DMS153 treated with DMSO at 0.1 percent for 48 hours (cell line): ENCODE results near the gene DPF3.

ENCODE experiments used
- DNase-seq: peaks from one replicate; lab custom pipeline; 2025; ENCODE audit not compliant: unreplicated experiment; lab: John Stamatoyannopoulos, UW

The DPF3 gene

DNA sequence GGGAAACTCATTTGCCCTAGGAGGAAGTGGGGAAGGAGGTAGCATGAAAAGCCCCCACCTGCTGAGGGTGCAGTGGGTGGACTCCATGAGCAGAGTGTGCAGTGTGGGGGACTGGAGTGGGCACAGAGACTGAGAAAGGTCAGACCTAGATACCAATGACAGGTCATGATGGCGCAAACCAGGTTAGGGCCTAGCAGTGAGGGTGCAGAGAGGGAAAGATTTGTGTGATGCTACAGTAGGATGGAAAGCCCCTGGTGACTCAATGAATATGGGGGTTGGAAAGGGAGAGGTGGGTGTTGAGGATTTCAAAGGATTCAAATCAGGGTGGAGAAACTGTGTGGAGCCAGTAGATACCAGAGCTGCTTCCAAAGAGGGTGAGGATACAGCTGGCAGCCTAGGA lies 319.2 kb downstream of the DPF3 start:
- no peak for DNase-seq

DNA sequence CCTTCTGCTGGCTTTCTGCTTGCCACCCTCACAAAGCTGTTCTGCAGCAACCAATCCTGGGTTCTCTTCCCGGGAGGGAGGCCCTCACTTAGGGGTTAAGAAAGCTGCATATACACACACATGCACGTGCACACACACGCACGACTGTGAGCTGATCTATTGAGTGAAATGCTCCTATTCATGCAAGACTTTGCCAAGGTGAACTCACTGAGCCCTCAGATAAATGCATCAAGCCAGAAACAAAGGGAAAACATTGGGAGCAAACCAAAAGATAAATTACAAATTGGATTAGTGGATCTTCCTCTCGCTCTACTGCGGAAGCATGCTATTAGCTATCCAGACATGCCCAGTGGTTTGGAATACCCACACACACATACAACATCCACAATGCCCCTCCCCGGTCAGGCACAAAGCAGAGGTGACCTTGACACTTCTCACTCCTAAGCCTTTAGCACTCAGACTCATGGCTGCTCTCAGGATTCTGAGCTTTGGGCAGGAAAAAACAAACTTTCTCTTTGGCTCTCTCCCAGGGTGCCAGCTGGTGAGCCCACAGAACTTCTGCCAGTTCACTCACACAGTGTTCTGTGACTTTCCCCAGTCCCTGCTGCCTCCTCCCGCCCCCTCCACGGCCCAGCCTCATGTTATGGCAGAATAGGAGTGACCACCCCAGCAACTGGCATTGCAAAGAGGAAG lies 320.0 kb downstream of the DPF3 start:
- DNase-seq, result no peak
